Nephron (organoid): ENCODE measurements around the gene HSPH1.
"Not testable (repeated sequence)": the region's sequence is repeated elsewhere in the genome, so short reads cannot be mapped to it uniquely, and the experiment has no call there.

Experiments
- H3K27ac Mint-ChIP-seq, 3 experiments: 2 replicates each; pipeline ENCODE4 v1.8.0; 2020; ENCODE audit warnings: mixed read lengths in 3 of 3, mild to moderate bottlenecking in 2 of 3, moderate library complexity in 1 of 3
- H3K27me3 Mint-ChIP-seq: 2 replicates; pipeline ENCODE4 v1.8.0; 2021; ENCODE audit warnings: low read depth, mild to moderate bottlenecking, moderate library complexity, mixed read lengths
- H3K36me3 Mint-ChIP-seq: 2 replicates; pipeline ENCODE4 v1.8.0; 2020; ENCODE audit warnings: low read depth, mixed read lengths
- H3K4me1 Mint-ChIP-seq: 2 replicates; pipeline ENCODE4 v1.8.0; 2020; ENCODE audit warnings: mixed read lengths
- H3K4me3 Mint-ChIP-seq, 3 experiments: 2 replicates each; pipeline ENCODE4 v1.8.0; 2020; ENCODE audit warnings: mild to moderate bottlenecking in 3 of 3, mixed read lengths in 3 of 3, moderate library complexity in 2 of 3
- H3K9me3 Mint-ChIP-seq: 2 replicates; pipeline ENCODE4 v1.8.0; 2020; ENCODE audit warnings: mixed read lengths
- CTCF ChIP-seq, 3 experiments: fragments of 200-600 bp; sonication (generic); IDR thresholded peaks; one replicate each; pipeline ENCODE4 v1.5.0; 2021; ENCODE audit warnings: antibody characterized with exemption in 3 of 3; ENCODE audit not compliant: unreplicated experiment in 3 of 3

HSPH1 gene

GRCh38 chr13:31184451-31184850 lies 22.7 kb upstream of the HSPH1 start:
- H3K4me3 Mint-ChIP-seq, result no peak overlapping the region
- H3K27ac Mint-ChIP-seq, result no peak overlapping the region
- H3K27me3 Mint-ChIP-seq, result no peaks in the 10 kb centered on the region
- peaks cover 7% of the 10 kb centered on the region for H3K9me3 Mint-ChIP-seq
- no peaks in the 10 kb centered on the region for H3K4me1 Mint-ChIP-seq
- TF ChIP-seq CTCF (IDR thresholded peaks at IDR 0.05; ENCODE audit: unreplicated experiment in 3 of 3), result no peak
- H3K36me3 Mint-ChIP-seq, result no peaks in the 10 kb centered on the region

GRCh38 chr13:31182987-31183386 lies 21.3 kb upstream of the HSPH1 start:
- no peak for TF ChIP-seq CTCF (IDR thresholded peaks at IDR 0.05; ENCODE audit: unreplicated experiment in 3 of 3)
- Mint-ChIP-seq H3K27ac (no peak overlapping the region), H3K4me3 (no peak overlapping the region), H3K9me3 (peaks cover 7% of the 10 kb centered on the region), H3K4me1 (no peaks in the 10 kb centered on the region), H3K27me3 (no peaks in the 10 kb centered on the region), H3K36me3 (no peaks in the 10 kb centered on the region)

GRCh38 chr13:31179754-31180153 lies 18.1 kb upstream of the HSPH1 start:
- no peak for TF ChIP-seq CTCF (IDR thresholded peaks at IDR 0.05; ENCODE audit: unreplicated experiment in 3 of 3)

GRCh38 chr13:31179241-31179640 lies 17.5 kb upstream of the HSPH1 start:
- peaks cover 2% of the 10 kb centered on the region for H3K9me3 Mint-ChIP-seq
- no peak overlapping the region for H3K27ac Mint-ChIP-seq
- peaks cover 19% of the 10 kb centered on the region for H3K4me1 Mint-ChIP-seq
- H3K36me3 Mint-ChIP-seq, result no peaks in the 10 kb centered on the region
- no peak overlapping the region for H3K4me3 Mint-ChIP-seq
- peaks cover 4% of the 10 kb centered on the region for H3K27me3 Mint-ChIP-seq
- TF ChIP-seq CTCF (IDR thresholded peaks at IDR 0.05; ENCODE audit: unreplicated experiment in 3 of 3), result no peak

More at GRCh38 chr13:31179754-31180153, 18.1 kb upstream of the HSPH1 start:
- Mint-ChIP-seq H3K4me1 (peaks cover 17% of the 10 kb centered on the region), H3K36me3 (no peaks in the 10 kb centered on the region), H3K27ac (no peak overlapping the region), H3K27me3 (peaks cover 4% of the 10 kb centered on the region), H3K4me3 (no peak overlapping the region), H3K9me3 (peaks cover 2% of the 10 kb centered on the region)

DNA sequence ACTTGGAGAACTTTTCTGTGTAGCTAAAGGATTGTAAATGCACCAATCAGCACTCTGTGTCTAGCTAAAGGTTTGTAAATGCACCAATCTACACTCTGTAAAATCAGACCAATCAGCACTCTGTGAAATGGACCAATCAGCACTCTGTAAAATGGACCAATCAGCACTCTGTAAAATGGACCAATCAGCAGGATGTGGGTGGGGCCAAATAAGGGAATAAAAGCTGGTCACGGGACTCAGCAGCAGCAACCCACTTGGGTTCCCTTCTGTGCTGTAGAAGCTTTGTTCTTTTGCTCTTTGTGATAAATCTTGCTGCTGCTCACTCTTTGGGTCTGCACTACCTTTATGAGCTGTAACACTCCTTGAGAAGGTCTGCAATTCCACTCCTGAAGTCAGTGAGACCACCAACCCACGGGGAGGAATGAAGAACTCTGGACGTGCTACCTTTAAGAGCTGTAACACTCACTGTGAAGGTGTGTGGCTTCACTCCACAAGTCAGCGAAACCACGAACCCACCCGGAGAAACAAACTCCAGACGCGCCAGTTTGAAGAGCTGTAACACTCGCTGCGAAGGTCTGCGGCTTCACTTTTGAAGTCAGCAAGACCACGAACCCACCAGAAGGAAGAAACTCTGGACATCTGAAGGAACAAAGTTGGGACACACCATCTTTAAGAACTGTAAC lies 16.2 kb upstream of the HSPH1 start:
- H3K4me3 Mint-ChIP-seq, H3K9me3 Mint-ChIP-seq, H3K27me3 Mint-ChIP-seq, H3K36me3 Mint-ChIP-seq, H3K27ac Mint-ChIP-seq: not testable (repeated sequence)
- peaks cover 25% of the 10 kb centered on the region for H3K4me1 Mint-ChIP-seq

DNA sequence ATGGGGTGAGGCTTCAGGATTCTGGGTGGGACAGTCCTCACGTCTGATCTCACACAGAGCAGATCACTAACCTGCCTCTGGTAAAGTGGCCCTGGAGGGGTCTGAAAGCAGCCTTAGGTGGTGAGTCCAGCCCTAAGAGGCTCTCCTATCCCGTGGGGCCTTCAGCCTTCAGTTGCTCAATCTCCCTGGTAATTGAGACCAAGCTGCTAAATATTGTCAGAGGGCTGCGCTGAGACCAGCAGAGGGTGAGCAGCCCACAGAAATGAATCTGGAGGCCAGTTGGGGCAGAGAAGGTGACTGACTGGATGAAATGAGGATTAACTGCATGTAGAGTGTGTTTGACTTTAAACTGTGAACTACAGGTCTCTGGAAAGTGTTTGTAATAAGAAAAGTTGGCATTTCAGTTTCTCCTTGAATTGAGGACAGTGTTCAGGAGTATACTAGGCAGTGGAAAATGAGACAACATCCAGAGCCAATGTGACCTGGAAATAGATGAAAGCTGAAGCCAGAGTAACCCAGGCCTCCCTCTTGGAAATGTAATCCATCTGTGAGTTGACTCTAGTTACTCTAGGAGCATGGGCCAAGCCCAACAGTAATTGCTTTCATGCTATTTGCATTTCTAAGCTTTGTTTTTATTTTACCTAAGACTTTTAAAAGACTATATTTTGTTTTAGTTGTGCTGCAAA lies 14.3 kb upstream of the HSPH1 start:
- peaks cover 2% of the 10 kb centered on the region for H3K9me3 Mint-ChIP-seq
- peaks cover 4% of the 10 kb centered on the region for H3K27me3 Mint-ChIP-seq
- peak overlapping the region; percentile 81 to 95 (median 82) for H3K27ac Mint-ChIP-seq
- no peak overlapping the region for H3K4me3 Mint-ChIP-seq
- no peak for TF ChIP-seq CTCF (IDR thresholded peaks at IDR 0.05; ENCODE audit: unreplicated experiment in 3 of 3)
- H3K4me1 Mint-ChIP-seq, result peaks cover 25% of the 10 kb centered on the region
- no peaks in the 10 kb centered on the region for H3K36me3 Mint-ChIP-seq
